ENCODE data around the gene CAV1.
"Not testable (repeated sequence)": the region's sequence is repeated elsewhere in the genome, so short reads cannot be mapped to it uniquely, and the experiment has no call there.

Gene CAV1, protein sequence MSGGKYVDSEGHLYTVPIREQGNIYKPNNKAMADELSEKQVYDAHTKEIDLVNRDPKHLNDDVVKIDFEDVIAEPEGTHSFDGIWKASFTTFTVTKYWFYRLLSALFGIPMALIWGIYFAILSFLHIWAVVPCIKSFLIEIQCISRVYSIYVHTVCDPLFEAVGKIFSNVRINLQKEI

DNA sequence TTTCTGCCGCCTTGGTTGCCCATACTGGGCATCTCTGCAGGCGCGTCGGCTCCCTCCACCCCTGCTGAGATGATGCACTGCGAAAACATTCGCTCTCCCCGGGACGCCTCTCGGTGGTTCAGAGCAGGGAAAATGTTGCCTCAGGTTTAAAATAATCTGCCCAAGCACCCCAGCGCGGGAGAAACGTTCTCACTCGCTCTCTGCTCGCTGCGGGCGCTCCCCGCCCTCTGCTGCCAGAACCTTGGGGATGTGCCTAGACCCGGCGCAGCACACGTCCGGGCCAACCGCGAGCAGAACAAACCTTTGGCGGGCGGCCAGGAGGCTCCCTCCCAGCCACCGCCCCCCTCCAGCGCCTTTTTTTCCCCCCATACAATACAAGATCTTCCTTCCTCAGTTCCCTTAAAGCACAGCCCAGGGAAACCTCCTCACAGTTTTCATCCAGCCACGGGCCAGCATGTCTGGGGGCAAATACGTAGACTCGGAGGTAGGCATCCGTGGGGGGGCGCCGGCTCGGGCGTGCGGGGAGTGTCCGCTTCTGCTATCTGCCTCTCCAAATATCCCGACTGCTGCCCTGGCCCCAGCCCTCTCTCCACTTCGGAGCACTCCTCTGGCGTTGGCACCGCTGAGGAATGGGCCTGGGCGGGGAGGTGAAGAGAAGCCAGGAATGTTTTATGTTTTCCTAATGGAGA is at the start of gene CAV1:
CAV1 (plus strand) TSS at position 428 of the 689 bp plus-strand sequence; CDS start at position 455, 27 bp downstream.
- DNase-seq = peak; percentile 24 to 58

DNA sequence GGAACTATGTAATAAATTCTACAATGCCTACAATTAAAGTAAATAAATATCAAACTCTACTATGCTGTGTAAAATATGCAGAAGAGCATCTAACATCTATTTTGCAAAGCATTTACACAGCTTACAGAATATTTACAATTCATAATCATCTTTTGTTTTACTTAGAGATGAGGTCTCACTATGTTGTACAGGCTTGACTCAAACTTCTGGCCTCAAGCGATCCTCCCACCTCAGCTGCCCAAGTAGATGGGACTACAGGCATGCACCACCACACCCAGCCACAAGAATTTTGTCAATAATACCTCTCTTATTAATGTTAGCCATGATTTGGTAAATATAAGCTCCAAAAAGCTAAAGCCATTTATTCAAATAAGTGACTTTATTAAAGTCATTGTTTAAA is 47.2 kb upstream of the CAV1 start:
- DNase-seq = no peak

DNA sequence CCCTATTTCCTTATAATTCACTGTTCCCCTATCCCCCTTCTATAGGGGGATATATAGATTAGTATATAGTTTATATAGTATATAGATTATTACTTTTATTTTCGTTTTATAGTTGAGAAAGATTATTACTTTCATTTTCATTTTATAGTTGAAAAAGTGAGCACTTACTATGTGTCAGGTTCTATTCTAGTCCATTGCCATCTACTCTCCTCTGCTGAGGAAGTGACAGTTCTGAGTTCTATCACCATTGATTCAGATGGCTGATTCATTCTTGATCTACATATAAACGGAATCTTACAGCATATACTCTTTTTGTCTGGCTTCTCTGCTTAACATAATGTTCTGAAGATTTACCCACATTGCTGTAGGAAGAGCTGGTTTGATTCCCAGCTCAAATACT is 46.0 kb upstream of the CAV1 start:
- DNase-seq = no peak

DNA sequence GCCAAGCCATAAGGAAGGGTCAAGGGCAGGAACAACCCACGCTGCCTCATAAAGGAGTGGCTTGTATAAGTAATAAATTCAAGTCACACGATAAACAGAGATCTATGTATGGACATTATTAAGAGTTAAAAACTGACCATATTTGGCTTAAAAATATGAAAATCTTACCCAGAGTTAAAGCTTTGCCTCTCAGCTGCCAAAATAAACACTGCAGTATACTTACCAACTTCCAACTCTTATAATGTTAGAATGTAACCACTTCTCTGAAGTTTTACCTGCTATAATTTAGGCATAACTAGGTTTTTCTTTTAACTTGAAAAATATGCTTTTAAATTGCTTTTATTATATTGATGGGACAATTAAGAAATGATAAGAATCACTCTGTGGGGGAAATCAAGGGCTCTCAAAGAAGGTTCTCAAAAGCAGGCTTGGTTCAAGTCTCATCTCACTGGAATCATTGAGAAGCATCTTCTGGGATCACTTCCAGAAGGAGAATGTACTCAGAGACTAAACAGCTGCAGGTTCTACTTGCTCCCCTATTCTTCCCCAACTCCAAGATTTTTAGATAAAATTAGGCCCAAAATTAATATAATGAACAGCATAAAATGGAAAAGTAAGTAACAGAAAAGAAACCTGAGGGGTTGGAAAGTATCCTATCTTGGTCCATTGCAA is 41.4 kb upstream of the CAV1 start:
- DNase-seq = no peak

DNA sequence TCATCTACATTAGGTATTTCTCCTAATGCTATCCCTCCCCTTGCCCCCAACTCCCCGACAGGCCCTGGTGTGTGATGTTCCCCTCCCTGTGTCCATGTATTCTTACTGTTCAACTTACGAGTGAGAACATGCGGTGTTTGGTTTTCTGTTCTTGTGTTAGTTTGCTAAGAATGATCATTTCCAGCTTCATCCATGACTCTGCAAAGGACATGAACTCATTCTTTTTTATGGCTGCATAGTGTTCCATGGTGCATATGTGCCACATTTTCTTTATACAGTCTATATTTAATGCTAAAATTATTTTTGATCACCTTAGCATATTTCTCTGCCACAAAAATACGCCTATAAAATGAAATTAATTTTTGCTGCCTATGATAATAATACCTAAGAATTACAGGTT is 40.4 kb upstream of the CAV1 start:
- not testable (repeated sequence) for DNase-seq

DNA sequence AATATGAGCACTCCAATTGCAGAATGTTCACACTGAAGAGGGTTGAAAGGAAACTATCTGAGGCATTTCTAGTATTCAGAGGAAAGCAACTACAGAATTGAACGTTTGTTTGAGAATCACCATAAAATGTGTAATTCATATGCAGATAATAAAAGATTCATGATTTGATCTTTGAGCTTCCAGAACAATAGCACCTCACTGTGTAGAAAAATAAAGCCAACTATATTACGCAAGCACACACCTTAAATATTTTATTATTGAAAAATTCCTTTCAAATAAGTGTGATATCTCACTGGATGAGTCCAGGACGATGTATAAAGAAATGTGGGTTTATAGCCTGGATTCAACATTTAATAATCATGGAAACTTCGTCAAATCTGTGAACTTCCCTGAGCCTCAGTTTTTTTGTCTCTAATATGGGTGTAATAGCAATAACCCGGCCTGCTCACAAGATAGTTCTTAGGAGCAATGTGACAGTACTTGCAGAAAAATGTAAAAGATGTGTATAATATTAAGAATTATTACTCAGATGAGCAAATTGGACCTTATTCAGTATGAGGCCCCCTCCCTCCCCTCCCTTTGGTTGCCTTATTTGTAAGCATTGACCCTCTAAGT is 36.8 kb upstream of the CAV1 start:
- DNase-seq = no peak

DNA sequence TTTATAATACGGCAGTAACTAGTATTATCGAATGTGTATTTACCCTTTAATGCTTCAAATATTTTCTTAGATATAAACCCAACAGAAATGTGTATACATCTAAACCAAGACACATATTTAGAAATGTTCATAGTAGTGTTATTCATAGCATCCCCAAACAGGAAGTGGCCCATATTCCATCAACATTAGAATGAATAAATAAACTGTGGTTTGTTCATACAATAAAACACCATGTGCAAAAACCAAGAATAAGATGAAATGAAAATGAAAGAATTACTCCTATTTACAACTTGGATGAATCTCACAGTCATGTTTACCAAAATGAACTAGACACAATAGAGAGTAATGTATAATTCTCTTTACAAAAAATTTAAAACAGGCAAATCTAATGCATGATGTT is 34.5 kb upstream of the CAV1 start:
- DNase-seq = no peak

DNA sequence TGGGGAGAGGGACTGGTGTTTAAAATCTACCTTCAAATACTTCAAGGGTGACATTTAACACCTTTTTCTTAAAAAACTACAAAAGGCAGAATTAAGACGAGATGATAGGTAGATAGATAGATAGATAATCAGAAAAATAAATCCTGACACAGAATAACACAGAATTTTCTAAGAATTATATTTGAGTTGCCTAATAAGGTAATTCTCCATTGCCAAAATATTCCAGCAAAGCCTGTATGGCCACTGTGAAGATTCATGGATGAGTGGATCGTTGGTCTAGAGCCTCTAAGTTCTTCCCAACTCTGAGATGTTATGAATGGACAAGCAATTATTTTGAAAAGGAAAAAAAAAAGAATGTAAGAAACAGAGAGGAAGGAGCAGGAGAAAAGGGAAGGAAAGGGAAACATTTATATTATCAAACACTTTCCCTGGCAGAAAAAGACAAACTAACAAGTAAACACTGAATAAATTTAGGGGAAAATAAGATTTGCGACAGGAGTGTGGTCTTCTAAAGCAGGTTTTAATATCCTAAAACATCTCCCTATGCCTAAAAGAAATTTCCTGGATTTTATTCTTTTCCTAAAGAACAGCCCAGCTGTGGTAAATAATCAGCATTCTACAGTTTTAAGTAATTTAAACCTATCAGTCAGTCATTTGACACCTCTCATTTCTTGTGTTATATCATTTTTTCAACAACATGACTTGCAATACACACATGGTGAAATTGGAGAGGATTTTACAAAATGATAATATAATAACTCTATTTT is 32.8 kb upstream of the CAV1 start:
- no peak for DNase-seq

DNA sequence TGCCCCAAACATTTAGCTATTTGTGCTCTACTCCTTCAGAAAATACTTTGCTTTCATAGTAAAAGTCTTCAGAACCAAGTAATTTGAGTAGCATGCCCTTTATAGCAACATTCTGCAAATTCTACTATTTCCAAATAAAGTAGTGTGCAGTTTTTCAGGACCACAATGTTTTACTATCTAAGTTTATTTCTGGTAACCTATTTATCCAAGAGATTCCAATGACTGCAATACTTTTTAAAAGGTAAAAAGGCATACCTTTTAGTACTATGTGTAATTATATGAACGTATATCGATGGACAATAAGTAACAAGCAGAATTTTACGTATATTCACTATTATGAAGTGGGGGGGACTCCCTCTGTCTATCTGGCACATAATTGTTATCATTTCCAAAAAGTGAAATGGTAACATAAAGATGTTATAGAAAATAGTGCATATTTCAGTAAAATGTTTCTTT is 32.2 kb upstream of the CAV1 start:
- DNase-seq = no peak

DNA sequence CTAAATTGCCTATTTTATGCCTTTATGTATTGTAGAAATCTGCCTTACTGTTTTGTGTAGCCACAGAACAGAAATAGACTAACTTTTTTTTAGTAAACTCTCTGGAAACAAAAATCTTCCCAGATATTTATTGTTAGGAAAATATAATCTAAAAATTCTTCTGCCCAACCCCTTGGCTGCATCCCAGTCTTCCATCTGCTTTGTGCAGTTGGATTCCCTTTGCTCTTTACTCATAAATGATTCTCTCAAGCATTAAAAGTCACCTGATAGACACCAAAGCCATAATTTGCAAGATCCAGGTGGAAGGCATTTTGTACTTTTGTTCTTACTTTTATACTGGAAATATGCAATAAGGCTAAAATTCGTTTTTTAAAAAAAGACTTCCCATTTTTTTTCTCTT is 31.4 kb upstream of the CAV1 start:
- no peak for DNase-seq

DNA sequence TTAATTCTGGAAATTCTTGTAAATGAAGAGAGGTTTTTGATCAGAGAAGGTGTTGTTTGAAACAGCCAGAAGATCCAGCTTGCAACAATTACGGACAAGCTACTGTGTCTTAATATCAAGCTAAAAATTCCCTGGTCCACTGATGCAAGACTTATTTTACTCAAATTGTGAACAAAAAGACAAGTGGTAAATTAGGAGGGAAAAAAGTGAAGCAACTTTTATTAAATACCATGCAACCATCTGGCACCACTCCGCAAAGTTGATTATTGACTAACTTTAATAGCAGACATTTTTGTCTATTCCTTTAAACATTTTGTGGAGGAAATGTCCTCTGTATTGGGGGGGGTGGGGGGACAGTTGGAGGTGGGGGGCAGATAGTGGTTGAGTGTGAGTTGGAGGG is 30.4 kb upstream of the CAV1 start:
- DNase-seq = no peak

DNA sequence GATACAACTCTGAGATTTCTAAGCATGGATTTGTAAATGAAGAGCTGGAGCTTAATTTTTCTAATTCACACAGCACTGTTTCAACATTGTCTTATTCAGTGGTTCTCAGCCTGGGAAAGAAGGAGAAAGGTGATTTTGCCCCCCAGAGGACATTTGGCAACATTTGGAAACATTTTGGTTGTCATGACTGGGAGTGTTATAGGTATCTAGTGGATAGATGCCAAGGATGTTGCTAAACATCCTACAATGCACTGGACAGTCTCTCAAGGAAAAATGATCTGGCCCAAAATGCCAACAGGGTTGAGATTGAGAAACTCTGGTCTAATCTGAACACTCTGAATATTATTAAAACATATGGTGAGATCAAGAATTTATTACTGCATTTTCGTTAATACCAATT is 29.1 kb upstream of the CAV1 start:
- DNase-seq = no peak

DNA sequence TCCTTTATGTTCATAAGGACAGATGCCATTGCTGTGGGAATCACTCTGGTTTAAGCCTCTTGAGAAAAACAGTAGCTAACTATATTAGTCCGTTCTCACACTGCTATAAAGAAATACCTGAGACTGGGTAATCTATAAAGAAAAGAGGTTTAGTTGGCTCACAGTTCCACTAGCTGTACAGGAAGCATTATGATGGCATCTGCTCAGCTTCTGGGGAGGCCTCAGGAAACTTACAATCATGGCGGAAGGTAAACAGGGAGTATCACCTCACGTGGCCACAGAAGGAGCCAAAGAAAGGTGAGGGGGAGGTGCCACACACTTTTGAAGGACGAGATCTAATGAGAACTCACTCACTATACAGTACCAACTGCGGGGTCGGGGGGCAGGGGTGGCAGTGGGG is 28.2 kb upstream of the CAV1 start:
- no peak for DNase-seq

DNA sequence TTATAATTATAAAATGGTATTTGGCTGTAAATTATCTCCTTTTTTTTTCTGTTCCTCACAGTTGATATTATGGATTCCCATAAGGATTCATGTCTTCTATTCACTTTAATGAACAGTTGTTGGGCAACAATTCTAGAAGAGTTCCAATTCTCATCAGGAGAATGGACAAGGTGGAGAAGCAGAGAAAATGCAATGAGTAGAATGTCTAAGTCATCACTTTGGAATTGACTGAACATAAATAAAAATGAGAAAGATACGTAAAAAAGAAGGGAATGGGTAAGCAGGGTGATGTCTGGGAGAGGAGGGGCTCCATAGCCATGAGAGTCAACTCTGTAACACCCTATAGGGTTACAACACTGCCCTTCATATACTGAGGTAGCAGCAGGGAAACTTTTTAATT is 27.1 kb upstream of the CAV1 start:
- no peak for DNase-seq

DNA sequence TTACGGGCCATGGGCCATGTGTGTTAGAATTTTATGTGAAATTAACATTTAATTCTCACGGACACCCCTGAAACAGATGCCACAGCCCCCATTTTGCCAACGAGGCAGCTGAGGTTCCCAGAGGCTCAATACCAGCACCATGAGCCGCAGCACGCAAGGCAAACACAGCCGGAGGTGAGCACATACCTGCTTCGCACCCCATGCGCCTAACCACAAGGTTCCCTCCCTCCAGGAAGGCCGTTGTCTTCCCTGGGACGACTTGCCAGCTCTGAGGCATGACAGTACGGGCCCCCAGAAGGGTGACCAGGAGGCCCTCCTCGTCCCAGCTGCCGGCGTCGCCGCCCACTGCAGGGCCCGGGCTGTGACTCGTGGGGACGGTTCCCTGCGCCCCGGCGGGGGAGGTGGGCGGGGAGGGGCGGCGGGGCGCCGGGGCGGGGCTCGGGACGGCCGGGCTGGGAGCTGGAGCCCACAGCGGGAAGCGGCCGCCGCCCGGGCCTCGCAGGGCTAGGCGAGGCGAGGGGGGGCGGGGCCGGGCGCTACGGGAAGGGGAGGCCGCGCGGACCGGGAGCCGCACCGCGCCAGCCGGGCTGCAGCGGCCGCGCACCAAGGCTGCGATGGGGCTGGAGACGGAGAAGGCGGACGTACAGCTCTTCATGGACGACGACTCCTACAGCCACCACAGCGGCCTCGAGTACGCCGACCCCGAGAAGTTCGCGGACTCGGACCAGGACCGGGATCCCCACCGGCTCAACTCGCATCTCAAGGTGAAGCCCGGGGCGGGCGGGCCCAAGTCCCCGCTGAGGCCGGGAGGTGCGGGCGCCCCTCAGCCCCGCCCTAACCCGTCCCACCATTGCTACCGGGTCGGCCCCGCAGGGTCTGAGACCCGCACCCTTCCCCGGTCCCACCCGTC is 25.4 kb upstream of the CAV1 start, which contains the start of gene CAV2:
CAV2 (plus strand) TSS at position 571 of the 910 bp plus-strand sequence; CDS start at position 615, 44 bp downstream.
- DNase-seq = peak; percentile 35 to 54

DNA sequence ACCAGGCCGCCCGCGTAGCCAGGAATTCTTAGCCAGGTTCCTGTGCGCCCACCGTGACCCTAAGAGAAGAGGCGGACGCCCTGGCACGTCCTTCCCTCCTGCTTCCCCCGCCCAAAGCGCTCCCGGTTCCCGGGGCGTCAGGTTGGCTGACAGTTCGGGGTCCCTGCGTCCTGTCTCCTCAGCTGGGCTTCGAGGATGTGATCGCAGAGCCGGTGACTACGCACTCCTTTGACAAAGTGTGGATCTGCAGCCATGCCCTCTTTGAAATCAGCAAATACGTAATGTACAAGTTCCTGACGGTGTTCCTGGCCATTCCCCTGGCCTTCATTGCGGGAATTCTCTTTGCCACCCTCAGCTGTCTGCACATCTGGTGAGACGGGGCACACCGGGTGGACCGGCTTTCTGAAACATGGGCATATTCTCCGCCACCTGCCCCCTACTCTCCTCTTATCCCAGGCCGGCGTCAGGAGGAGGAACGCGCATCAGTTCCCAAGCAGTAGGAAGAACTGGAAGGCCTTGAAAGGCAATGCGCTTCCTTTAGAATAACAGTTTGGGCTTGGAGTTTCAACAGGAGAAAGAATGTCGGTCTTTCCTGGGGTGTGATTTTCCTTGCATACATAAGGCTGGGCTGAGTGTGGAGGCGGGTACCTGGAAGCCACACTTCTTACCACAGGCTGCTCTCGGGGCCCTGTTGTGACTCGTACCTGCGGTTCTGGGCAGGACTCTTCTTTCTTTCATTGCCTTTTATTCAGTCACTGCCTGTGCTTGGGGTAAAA is 24.6 kb upstream of the CAV1 start:
- no peak for DNase-seq

DNA sequence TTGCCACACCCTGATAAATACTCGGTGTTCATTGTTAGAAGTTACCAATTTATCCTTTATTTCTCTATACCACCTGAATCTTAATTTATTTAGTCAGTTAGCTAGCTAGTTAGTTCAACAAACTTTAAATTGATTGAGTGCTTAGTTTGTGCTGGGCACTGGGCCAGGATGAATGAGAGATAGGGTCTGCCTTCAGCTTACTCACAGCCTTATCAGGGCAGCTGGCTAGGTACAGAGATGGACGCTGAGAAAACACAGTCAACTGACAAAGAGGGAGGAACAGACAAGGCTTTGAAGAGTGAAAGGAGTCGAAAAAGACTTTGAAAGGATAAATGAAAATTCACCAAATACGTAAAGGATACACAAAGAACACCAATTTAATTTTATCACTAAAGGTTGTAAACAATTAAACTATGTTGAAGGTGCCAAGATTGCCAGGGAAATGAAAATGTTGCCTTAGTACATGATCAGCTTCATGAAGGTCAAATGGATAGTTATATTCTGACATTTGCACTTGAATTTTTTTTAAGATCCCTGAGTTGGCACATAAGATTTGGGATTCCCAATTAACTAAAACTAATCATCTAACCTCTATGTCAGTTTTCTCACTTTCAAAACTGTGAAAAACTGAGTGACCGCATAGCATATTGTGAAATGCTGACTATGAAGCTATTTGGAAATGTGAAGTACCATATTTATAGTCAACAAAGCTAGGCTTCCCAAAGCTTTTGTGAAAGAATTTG is 23.2 kb upstream of the CAV1 start:
- DNase-seq = no peak

DNA sequence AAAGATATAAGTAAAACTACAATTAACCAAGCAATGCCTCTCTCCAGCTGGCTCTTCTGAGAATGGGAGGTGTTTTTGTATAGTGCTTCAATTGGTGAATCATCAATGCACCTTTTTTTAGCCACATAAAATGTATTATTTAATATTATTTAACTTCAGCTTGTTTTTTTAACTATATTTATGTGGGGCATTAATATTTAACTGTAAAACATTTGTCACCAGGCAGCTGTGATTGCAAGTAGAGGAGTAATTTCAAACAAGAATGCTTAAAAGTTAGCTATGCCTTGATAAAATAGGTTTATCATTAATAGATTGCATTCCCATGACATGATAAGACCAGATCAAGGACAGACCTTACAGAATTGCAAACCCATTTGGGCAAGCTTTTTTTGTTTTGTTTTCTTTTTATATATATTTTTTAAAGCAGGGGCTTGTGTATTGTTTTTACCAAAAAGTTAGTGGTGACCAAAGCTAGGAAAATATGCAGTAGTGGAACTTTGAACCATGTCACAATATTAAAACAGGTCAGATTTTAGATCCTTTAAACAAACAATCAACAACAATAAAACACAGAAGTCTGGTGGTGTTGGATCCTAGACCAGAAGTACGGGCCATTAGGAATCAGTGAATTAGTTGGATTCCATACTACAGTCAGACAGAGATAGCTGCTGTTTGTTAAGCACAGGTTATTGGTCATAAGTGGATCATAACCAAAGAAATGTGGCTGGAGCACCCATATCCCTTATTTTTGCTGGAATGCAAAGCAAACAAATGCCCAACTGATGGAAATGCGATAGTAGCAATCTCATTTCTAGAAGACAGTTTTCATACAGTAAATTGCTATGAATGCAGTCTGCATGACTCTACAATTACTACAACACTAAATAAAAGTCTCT is 22.4 kb upstream of the CAV1 start:
- no peak for DNase-seq

DNA sequence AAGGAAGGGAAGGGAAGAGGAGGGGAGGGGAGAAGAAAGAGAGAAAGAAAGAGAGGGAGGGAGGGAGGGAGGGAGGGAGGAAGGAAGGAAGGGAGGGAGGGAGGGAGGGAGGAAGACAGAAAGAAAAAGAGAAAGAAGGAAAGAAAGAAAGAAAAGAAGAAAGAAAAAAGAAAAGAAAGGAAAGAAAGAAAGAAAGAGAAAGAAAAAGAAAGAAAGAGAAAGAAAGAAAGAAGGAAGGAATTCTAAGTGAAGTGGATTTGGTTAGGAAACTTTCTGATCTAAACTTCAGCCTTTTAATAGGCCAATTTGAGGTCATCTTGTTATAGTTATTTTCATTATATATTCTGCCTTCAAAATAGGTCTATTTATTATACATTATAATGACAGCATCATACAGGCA is 21.0 kb upstream of the CAV1 start:
- DNase-seq = no peak

All from NCI-H2081 (cell line).